Measurements from ENCODE around the gene UCMA.
A peak's percentile ranks its signal among the peaks of the same experiment; 100 is the strongest.
"Not testable (repeated sequence)": the region's sequence is repeated elsewhere in the genome, so short reads cannot be mapped to it uniquely, and the experiment has no call there.

Gene UCMA, protein sequence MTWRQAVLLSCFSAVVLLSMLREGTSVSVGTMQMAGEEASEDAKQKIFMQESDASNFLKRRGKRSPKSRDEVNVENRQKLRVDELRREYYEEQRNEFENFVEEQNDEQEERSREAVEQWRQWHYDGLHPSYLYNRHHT

GRCh38 chr10:13234172-13234571, at the start of gene UCMA:
Gene UCMA, minus strand, starts transcription at chr10:13234374. Its CDS starts 116 bp downstream, at chr10:13234258.
- no peak for DNase-seq

- DNase-seq = not testable (repeated sequence)
These were observed 48.2 kb upstream of the UCMA start for GRCh38 chr10:13282348-13282747.

- DNase-seq = no peak
These were observed 42.7 kb upstream of the UCMA start for GRCh38 chr10:13276749-13277365.

DNA sequence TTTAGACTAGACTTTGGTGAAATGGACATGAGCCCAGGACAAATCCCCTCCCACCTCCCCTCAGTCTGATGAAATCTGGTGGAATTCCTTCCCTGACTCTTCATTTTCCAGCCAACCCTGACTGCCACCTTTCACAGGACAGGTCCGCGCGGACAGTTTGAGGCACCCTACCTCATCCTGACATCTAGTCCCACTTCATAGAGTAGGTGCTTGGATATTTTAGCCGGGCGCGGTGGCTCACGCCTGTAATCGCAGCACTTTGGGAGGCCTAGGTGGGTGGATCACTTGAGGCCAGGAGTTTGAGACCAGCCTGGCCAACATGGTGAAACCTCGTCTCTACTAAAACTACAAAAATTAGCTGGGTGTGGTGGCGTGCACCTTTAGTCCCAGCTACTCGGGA, 42.0 kb upstream of the UCMA start:
- not testable (repeated sequence) for DNase-seq

- no peak for DNase-seq
These were observed 38.0 kb upstream of the UCMA start for GRCh38 chr10:13272164-13272571.

GRCh38 chr10:13271552-13272163, 37.5 kb upstream of the UCMA start:
- peak; percentile 46 for DNase-seq

GRCh38 chr10:13270877-13271551, 36.8 kb upstream of the UCMA start:
- no peak for DNase-seq

- no peak for DNase-seq
These were observed 34.7 kb upstream of the UCMA start for GRCh38 chr10:13268841-13269240.

GRCh38 chr10:13268310-13268709, 34.1 kb upstream of the UCMA start:
- DNase-seq = no peak

DNA sequence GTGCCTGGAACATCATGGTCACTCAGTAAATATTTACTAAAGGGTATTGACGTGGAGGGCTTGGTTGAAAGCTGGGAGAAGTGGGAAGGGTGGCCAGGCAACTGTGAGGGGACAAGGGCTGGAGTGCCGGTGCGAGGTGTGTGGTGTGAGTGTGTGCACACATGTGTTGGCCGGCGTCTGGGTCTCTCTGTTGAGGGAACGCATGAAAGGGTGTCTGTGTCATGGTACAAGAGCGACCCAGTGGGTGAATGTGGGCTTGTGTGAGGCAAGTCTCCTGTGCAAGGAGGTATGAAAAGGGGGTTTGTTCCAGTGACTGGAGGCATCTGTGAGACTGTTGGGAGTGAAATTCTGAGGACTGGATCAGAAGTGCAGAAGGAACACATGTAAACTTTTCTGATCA, 29.4 kb upstream of the UCMA start:
- DNase-seq = no peak

- no peak for DNase-seq
These were observed 28.3 kb upstream of the UCMA start for GRCh38 chr10:13262433-13262832.

- DNase-seq = no peak
These were observed 23.5 kb upstream of the UCMA start for GRCh38 chr10:13257621-13258140.

DNA sequence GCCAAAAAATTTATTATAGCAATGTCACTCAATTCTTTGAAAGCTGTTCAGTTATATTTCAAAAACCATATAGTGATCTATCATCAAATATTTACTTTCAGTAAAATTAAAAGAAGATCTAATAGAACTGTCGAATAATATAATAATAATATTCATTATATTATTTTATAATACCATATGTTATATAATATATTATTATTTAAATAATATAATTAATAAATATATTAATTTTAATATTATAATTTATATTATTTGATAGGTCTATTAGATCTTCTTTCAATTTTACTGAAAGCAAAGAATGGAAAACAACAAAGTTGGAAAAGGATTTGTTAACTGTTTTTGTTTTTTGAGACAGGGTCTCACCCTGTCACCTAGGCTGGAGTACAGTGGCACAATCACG, 22.5 kb upstream of the UCMA start:
- DNase-seq = no peak

- no peak for DNase-seq
These were observed 19.6 kb upstream of the UCMA start for GRCh38 chr10:13253726-13254125.

- DNase-seq = no peak
These were observed 13.6 kb upstream of the UCMA start for GRCh38 chr10:13247784-13248183.

DNA sequence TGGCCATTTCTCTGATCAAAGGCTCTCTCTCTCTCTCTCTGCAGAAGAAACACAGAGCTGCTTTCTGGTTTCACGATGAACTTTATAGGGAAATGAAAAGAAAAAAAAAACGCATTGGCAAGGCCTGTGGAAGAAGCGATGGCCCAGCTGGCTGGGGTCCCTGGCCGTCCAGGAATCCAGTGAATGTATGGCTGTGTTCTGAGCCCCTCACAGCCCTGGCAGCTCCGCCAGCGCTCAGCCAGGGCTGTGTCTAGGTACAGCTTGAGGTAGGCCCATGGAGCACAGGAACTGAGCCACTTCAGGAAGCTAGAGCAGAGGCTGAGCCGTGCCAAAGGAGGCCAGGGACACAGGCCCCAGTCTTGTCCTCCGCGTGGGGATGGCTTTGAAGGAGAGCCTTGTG, 13.1 kb upstream of the UCMA start:
- DNase-seq = no peak

DNA sequence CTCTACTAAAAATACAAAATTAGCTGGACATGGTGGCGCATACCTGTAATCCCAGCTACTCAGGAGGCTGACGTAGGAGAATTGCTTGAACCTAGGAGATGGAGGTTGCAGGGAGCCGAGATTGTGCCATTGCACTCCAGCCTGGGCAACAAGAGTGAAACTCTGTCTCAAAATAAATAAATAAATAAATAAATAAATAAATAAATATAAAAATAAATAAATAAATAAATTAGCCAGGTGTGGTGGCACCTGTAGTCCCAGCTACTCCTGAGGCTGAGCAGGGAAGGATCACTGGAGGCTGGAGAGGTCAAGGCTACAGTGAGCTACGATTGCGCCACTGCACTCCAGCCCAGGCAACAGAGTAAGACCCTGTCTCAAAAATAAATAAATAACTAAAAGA, 8.1 kb upstream of the UCMA start:
- not testable (repeated sequence) for DNase-seq

- DNase-seq = no peak
These were observed 7.4 kb upstream of the UCMA start for GRCh38 chr10:13241613-13242012.

- DNase-seq = no peak
These were observed 5.7 kb upstream of the UCMA start for GRCh38 chr10:13239923-13240322.

- no peak for DNase-seq
These were observed 4.3 kb upstream of the UCMA start for GRCh38 chr10:13238271-13239077.

DNA sequence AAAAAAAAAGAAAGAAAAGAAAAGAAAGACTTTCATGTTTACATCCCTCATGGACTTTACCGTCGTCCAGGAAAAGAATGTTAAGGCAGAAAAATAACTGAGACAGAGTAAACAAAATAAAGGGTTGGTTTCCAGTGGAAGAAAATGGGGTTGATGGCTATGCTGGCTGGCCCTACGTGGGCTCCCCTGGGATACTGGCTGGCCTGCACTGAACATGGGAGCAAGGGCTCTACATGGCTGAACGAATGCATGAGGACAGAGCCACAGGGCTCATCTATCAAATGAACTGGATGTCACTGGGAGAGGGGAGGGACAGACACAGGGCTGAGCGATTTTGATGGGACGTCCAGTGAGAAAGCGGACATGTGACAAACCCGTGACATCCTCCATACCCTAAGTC, 2.5 kb upstream of the UCMA start:
- no peak for DNase-seq

- not testable (repeated sequence) for DNase-seq
These were observed 562 bp upstream of the UCMA start for GRCh38 chr10:13234736-13235135.

DNA sequence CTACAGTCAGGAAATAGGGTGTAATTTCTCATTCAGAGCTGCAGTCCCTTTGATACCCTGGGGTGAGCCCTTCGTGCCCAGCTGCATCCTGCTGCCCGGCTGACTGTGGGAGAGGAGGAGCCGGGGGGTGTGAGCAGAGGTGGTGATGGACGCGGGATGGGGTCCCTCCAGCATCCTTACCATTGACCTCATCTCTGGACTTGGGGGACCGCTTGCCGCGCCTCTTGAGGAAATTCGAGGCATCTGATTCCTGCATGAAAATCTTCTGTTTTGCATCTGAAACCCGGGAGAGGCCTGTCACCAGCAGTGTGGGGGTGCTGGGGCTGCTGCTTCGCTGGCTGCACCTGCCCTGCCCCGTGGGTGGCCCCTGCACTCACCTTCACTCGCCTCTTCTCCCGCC, 816 bp downstream of the UCMA start:
- DNase-seq = no peak

Data from activated CD4-positive, alpha-beta T cell treated with anti-CD3 and anti-CD28 coated beads, Interleukin-10, Interleukin-2, amounts not matched to agents 100 ng/mL and 50 ng/mL, durations not matched to agents 16 hours and 8 hours (primary cell).